GM19043 (cell line): ENCODE results near the gene DEFB131A.
"Not testable (repeated sequence)": the region's sequence is repeated elsewhere in the genome, so short reads cannot be mapped to it uniquely, and the experiment has no call there.

Source experiments
- ATAC-seq: cut with Tn5 transposase; IDR thresholded peaks from one replicate; pipeline ENCODE4 v1.9.1; 2021; ENCODE audit warnings: low read depth; ENCODE audit not compliant: unreplicated experiment

DEFB131A gene

GRCh38 chr4:9444114-9444513, at the start of gene DEFB131A:
DEFB131A (plus strand) TSS chr4:9444414; CDS start chr4:9444534, 120 bp downstream.
- ATAC-seq: not testable (repeated sequence)

DNA sequence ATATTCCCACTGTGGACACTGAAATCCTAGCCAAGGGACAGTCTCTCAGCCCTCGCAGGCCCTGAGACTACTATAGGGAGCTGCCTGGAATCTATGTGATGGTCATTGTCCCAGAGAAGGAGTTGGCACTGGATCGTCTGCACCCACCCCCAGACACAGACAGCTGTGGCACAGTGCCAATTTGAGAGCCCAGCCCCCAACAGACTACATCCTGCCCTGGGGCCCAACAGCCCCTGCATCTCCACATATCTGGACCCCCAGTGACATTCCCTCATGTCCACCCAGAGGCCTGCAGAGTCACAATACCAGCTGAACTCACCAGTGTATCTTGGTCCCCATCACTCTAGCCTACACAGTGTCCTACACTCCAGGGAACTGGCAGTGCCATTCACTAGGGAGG, 38.4 kb upstream of the DEFB131A start:
- ATAC-seq: not testable (repeated sequence)

DNA sequence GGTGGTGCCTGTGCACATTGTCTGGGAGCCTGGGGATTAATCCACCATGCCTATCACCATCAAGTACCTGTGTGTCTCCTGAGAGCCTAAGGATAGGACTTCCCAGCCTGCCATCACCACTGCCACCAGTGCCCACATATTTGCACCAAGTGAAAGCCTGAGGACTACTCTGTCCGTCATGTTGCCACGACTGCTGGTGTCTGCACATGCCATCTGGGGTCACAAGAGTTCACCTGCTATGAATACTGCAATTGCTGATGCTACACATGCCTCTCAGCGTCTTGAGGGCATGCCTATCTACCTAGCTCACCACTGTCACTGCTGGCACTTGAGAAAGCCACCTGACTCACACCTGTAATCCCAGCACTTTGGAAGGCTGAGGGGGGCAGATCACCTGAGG, 37.7 kb upstream of the DEFB131A start:
- not testable (repeated sequence) for ATAC-seq

DNA sequence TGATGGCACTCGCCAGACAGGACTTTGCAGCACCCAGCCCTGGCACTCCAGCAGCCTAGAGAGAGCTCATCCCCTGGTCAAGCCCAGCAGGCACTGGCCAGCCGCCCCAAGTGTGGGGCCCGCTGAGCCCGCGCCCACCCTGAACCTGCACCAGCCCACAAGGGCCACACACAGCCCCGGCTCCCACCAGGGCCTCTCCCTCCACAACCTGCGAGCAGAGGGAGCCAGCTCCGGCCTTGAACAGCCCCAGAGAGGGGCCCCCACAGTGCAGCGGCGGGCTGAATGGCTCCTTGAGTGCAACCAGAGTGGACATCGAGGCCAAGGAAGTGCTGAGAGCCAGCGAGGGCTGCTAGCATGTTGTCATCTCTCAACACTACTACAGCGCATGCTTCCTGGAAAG, 34.4 kb upstream of the DEFB131A start:
- ATAC-seq: no peak

- not testable (repeated sequence) for ATAC-seq
These were observed 22.2 kb upstream of the DEFB131A start for GRCh38 chr4:9421884-9422455.

GRCh38 chr4:9425916-9426315, 18.3 kb upstream of the DEFB131A start:
- ATAC-seq: not testable (repeated sequence)

DNA sequence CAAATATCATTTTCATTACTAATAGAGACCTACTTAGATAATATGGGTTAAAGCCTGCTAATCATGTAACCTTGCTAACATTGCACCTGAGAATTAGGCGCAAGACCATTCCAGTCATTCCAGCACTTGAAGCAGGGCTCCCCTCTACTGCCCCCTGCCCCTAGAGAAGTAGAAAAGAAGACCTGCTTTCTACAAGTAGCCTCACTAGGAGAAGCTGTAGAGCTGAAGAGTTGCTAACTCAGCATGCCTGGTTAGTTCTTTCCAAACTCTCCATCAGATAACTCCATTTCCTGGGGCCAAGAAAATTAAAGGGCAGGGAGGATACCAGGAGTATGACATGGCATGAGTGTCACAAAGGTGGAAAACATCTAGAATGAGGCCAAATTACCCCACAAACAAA, 14.2 kb upstream of the DEFB131A start:
- not testable (repeated sequence) for ATAC-seq

- not testable (repeated sequence) for ATAC-seq
These were observed 10.9 kb upstream of the DEFB131A start for GRCh38 chr4:9433320-9433719.

DNA sequence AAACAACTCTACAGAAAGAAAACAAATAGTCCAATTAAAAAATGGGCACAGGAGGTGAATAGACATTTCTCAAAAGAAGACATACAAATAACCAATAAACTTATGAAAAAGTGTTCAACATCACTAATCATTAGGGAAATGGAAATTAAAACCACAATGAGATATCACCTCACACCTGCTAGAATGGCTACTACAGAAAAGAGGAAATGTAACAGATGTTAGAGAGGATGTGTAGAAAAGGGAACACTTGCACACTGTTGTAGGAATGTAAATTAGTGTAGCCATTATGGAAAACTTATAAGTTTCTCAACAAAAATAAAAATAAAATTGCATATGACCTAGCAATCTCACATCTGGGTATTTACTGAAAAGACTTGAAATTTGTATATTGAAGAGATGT, 7.5 kb upstream of the DEFB131A start:
- not testable (repeated sequence) for ATAC-seq

DNA sequence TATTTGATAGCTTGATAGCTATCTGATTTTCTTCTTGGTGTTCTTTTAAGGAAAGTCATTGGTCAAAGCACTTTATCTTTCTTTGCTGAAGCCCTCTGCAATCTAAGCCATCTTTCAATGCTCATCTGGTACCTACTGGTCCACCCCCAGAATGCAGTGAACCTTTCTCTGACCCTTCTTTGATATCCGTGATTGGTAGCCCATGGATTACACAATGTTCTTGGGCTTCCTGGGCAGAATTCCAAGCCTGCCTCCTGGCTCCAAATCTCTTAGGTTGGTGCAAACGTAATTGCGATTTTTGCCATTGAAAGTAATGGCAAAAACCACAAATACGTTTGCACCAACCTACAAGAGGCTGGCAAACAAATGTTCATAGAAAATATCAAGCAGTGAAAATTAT, 1.9 kb upstream of the DEFB131A start:
- ATAC-seq: not testable (repeated sequence)

- not testable (repeated sequence) for ATAC-seq
These were observed 467 bp downstream of the DEFB131A start for GRCh38 chr4:9444681-9445080.

GRCh38 chr4:9452251-9452650, 8.0 kb downstream of the DEFB131A start:
- not testable (repeated sequence) for ATAC-seq

- not testable (repeated sequence) for ATAC-seq
These were observed 10.1 kb downstream of the DEFB131A start for GRCh38 chr4:9454284-9454683.

- not testable (repeated sequence) for ATAC-seq
These were observed 10.8 kb downstream of the DEFB131A start for GRCh38 chr4:9455046-9455445.

- not testable (repeated sequence) for ATAC-seq
These were observed 35.3 kb downstream of the DEFB131A start for GRCh38 chr4:9479466-9479865.

GRCh38 chr4:9480066-9480465, 35.9 kb downstream of the DEFB131A start:
- ATAC-seq: not testable (repeated sequence)

DNA sequence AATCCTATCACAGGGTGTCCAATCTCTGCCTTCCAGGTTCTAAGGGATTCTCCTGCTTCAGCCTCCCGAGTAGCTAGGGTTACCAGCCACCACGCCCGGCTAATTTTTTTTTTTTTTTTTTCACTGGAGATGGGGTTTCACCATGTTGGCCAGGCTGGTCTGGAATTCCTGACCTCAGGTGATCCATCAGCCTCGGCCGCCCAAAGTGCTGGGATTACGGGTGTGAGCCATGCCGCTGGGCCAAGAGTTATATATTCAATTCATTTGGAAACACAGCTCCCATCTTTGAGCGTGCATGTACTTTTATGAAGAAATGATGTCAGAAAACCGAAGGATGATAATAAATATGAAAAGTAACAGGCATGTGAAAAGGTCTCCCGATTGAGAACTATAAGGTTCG, 38.7 kb downstream of the DEFB131A start:
- ATAC-seq: not testable (repeated sequence)

DNA sequence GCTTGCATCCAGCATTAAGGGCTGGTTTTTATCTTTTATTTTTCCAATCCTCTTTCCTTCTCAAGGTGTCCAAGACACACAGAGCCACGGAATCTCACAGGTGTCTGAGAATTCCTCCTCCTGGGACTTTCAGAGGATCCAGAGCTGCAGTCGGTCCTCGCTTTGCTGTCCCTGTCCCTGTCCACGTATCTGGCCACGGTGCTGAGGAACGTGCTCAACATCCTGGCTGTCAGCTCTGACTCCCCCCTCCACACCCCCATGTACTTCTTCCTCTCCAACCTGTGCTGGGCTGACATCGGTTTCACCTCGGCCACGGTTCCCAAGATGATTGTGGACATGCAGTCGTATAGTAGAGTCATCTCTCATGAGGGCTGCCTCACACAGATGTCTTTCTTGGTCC, 39.5 kb downstream of the DEFB131A start:
- not testable (repeated sequence) for ATAC-seq

DNA sequence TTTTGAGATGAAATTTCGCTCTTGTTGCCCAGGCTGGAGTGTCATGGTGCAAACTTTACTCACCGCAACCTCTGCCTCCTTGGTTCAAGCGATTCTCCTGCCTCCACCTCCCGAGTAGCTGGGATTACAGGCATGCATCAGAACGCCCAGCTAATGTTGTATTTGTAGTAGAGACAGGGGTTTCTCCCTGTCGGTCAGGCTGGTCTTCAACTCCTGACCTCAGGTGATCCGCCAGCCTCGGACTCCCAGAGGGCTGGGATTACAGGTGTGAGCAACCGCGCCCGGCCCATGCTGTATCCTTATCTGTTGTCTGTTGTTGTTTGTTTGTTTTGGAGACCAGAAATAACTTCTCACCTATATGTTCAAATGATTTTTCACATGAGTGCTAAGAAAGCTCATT, 42.7 kb downstream of the DEFB131A start:
- ATAC-seq: not testable (repeated sequence)

- ATAC-seq: not testable (repeated sequence)
These were observed 44.6 kb downstream of the DEFB131A start for GRCh38 chr4:9488796-9489195.

DNA sequence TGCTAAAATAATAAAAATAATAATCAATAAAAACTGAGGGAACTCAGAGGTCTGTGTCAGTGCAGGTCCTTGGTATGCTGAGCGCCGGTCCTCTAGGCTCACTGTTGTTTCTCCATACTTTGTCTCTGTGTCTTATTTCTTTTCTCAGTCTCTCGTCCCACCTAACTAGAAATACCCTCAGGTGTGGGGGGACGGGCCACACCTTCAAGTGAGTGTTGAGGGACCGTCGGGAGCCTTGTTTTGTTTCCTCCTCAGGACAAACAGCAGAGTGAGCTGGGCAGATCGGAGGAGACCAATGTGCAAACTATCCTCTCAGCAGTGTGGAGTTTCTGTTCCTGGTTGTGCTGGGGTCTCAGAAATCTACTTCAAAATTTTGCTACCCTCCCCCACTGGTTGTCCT, 46.3 kb downstream of the DEFB131A start:
- ATAC-seq: not testable (repeated sequence)

DNA sequence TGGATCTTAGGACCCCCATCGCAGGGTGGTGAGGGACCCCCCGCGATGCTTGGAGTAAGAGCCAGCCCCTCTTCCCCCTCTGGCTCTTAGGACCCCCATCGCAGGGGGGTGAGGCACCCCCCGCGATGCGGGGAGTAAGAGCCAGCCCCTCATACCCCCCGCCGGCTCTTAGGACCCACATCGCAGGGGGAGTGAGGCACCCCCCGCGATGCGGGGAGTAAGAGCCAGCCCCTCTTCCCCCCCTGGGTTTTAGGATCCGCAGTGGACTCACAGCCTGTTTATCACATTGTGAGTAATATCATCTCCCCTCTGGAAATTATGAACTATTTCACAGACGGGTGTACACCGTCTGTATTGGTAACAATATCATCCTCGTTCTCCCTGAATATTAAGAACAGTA, 46.8 kb downstream of the DEFB131A start:
- not testable (repeated sequence) for ATAC-seq

- not testable (repeated sequence) for ATAC-seq
These were observed 49.4 kb downstream of the DEFB131A start for GRCh38 chr4:9493589-9493988.
